ENCODE measurements around the gene COIL.

The COIL gene

DNA sequence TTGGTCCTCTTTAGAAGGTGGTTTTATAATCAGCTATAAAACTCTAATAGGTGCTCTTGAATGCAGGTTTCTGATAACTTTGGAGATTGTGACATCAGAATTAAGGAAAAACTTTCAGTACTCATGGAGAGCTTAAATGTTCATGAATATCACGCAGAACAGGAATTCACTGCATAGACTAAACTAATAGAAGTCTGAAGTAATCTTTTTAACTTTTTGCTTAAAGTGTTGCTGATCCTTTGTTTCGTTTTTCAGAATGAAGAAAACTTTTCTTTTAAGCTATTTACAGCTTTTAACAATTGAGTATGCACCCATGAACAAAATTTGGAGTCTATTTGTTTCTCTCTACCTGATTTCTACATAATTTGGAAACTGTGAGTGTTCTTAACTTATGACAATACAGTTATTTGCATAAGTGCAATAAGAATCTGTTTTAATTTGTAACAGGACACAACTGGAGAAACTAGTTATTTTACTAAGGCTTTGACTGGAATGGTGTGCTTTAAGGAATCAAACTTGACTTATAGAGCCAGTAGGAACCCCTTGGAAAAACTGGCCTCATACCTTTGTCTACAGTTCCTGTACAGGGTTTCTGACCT lies 30.0 kb downstream of the COIL start:
- ATAC-seq (ENCODE audit: insufficient read depth, low read depth) (no peak), DNase-seq (no peak)
- Histone ChIP-seq H3K9me3 (ENCODE audit: insufficient read depth, low read length, severe bottlenecking) (peaks cover 26% of the 10 kb centered on the region), H3K4me1 (ENCODE audit: insufficient read depth, low read length) (no peaks in the 10 kb centered on the region), H3K27ac (ENCODE audit: low read length) (no peak overlapping the region), H3K4me2 (ENCODE audit: insufficient read depth, low read length) (no peak overlapping the region), H4K20me1 (ENCODE audit: insufficient read depth, low read length) (no peaks in the 10 kb centered on the region), H3K9ac (ENCODE audit: low read depth, low read length) (no peak overlapping the region), H3K4me3 (ENCODE audit: low read depth in 1 of 2, low read length in 2 of 2) (no peak overlapping the region), H2AFZ (ENCODE audit: low read depth, low read length) (no peak overlapping the region), H3K27me3 (ENCODE audit: insufficient read depth, low read length, poor library complexity) (no peaks in the 10 kb centered on the region), H3K36me3 (ENCODE audit: insufficient read depth, low read length) (peaks cover 22% of the 10 kb centered on the region), H3K79me2 (ENCODE audit: insufficient read depth, low read length) (no peaks in the 10 kb centered on the region)
- TF ChIP-seq, protein P1, sequence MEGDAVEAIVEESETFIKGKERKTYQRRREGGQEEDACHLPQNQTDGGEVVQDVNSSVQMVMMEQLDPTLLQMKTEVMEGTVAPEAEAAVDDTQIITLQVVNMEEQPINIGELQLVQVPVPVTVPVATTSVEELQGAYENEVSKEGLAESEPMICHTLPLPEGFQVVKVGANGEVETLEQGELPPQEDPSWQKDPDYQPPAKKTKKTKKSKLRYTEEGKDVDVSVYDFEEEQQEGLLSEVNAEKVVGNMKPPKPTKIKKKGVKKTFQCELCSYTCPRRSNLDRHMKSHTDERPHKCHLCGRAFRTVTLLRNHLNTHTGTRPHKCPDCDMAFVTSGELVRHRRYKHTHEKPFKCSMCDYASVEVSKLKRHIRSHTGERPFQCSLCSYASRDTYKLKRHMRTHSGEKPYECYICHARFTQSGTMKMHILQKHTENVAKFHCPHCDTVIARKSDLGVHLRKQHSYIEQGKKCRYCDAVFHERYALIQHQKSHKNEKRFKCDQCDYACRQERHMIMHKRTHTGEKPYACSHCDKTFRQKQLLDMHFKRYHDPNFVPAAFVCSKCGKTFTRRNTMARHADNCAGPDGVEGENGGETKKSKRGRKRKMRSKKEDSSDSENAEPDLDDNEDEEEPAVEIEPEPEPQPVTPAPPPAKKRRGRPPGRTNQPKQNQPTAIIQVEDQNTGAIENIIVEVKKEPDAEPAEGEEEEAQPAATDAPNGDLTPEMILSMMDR (IDR thresholded peaks at IDR 0.05; ENCODE audit: borderline replicate concordance, extremely low read depth, low read length, poor library complexity, severe bottlenecking) = no peak
- no peak for TF ChIP-seq EZH2 (IDR thresholded peaks at IDR 0.05; ENCODE audit: borderline replicate concordance, low read depth, low read length, severe bottlenecking)

DNA sequence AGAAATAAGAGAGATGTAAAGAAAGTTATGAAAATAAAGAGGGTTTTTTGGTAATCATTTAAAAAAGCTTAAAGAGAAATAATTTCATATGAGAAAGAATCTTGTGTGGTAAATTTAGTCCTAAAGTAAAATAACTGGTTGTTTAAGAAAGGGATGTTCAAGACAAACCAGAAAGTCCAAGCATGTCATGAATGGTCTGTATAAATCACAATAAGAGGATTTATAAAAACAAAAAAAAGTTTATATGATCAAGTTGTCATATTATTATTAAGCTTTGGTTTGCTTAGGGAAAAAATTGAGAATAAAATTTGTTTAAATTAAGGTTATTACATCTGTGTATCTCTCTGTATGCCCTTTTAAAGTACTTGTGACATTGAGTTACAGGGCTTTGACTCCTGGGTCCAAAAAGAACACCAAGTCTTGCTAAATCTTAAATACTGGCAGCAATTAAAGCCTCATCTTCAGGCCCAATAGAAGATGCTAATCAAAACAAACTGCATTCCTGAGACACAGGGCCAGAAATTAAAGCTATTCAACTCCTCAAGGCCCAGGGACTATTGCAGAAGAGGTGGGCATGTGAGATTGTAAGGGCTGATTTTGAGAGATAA lies 31.4 kb downstream of the COIL start:
- Histone ChIP-seq H3K27ac (ENCODE audit: low read length) (no peak overlapping the region), H2AFZ (ENCODE audit: low read depth, low read length) (no peak overlapping the region), H3K36me3 (ENCODE audit: insufficient read depth, low read length) (peaks cover 8% of the 10 kb centered on the region; the same call in 1 of the 2 replicates), H3K4me2 (ENCODE audit: insufficient read depth, low read length) (no peak overlapping the region), H3K4me3 (ENCODE audit: low read depth in 1 of 2, low read length in 2 of 2) (no peak overlapping the region), H3K79me2 (ENCODE audit: insufficient read depth, low read length) (no peaks in the 10 kb centered on the region), H3K27me3 (ENCODE audit: insufficient read depth, low read length, poor library complexity) (no peaks in the 10 kb centered on the region), H3K9me3 (ENCODE audit: insufficient read depth, low read length, severe bottlenecking) (peaks cover 26% of the 10 kb centered on the region), H3K9ac (ENCODE audit: low read depth, low read length) (no peak overlapping the region), H4K20me1 (ENCODE audit: insufficient read depth, low read length) (no peaks in the 10 kb centered on the region), H3K4me1 (ENCODE audit: insufficient read depth, low read length) (no peaks in the 10 kb centered on the region)
- ATAC-seq (ENCODE audit: insufficient read depth, low read depth) (no peak), DNase-seq (no peak)
- TF ChIP-seq EZH2 (IDR thresholded peaks at IDR 0.05; ENCODE audit: borderline replicate concordance, low read depth, low read length, severe bottlenecking) = no peak
- TF ChIP-seq, protein P1 (IDR thresholded peaks at IDR 0.05; ENCODE audit: borderline replicate concordance, extremely low read depth, low read length, poor library complexity, severe bottlenecking) = no peak

DNA sequence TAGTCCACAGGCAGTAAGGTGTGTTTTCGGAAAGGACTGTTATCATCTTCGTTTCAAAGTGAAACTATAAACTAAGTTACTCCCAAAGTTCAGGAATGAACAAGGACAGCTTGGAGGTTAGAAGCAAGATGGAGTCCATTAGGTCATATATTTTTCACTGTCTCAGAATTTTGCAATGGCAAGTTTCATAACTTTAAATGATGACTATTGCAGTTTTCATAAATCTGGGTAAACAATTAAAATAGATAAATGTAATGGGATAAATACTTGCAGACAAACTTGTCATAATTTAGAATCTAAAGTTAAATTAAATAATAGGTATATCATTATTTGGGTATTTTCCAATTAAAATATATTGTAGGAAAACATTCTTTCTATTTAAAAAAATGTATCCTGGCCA lies 32.3 kb downstream of the COIL start:
- DNase-seq (no peak), ATAC-seq (ENCODE audit: insufficient read depth, low read depth) (no peak)
- H3K9ac ChIP-seq (ENCODE audit: low read depth, low read length) = no peak overlapping the region
- no peak overlapping the region for H3K27ac ChIP-seq (ENCODE audit: low read length)
- H3K4me3 ChIP-seq (ENCODE audit: low read depth in 1 of 2, low read length in 2 of 2) = no peak overlapping the region
- H3K27me3 ChIP-seq (ENCODE audit: insufficient read depth, low read length, poor library complexity) = no peaks in the 10 kb centered on the region
- no peak overlapping the region for H2AFZ ChIP-seq (ENCODE audit: low read depth, low read length)
- H3K36me3 ChIP-seq (ENCODE audit: insufficient read depth, low read length) = no peaks in the 10 kb centered on the region
- H3K4me2 ChIP-seq (ENCODE audit: insufficient read depth, low read length) = no peak overlapping the region
- H4K20me1 ChIP-seq (ENCODE audit: insufficient read depth, low read length) = no peaks in the 10 kb centered on the region
- TF ChIP-seq, protein P1 (IDR thresholded peaks at IDR 0.05; ENCODE audit: borderline replicate concordance, extremely low read depth, low read length, poor library complexity, severe bottlenecking) = no peak
- H3K4me1 ChIP-seq (ENCODE audit: insufficient read depth, low read length) = no peaks in the 10 kb centered on the region
- H3K9me3 ChIP-seq (ENCODE audit: insufficient read depth, low read length, severe bottlenecking) = peaks cover 26% of the 10 kb centered on the region
- no peaks in the 10 kb centered on the region for H3K79me2 ChIP-seq (ENCODE audit: insufficient read depth, low read length)

All from DND-41 (cell line).